Panc1 (cell line): Measurements from ENCODE around the gene KLC1.

ENCODE experiments used
- CTCF ChIP-seq: fragments of 450-650 bp; IDR thresholded peaks from 2 replicates; pipeline ENCODE4 v1.5.1; 2017; ENCODE audit warnings: mild to moderate bottlenecking
- POLR2AphosphoS5 ChIP-seq: IDR thresholded peaks from 2 replicates; pipeline ENCODE4 v1.6.1; 2012; ENCODE audit warnings: mild to moderate bottlenecking, low read depth, low read length, moderate library complexity
- SIN3A ChIP-seq: IDR thresholded peaks from 2 replicates; pipeline ENCODE4 v1.6.1; 2012; ENCODE audit warnings: low read depth, mild to moderate bottlenecking, low read length, moderate library complexity, borderline replicate concordance; ENCODE audit not compliant: insufficient read depth
- TCF7L2 ChIP-seq: IDR thresholded peaks from 2 replicates; pipeline ENCODE4 v1.6.1; 2011; ENCODE audit warnings: mild to moderate bottlenecking, low read depth, low read length, inconsistent platforms
- TF ChIP-seq, protein P1 (sequence below), 2 experiments: IDR thresholded peaks; 2 replicates each; pipeline ENCODE4 v1.6.1; 2011 to 2012; ENCODE audit warnings: low read depth in 2 of 2, control low read depth in 1 of 2, low read length in 1 of 2, mild to moderate bottlenecking in 1 of 2, moderate library complexity in 1 of 2; ENCODE audit not compliant: insufficient read depth in 1 of 2

DNA sequence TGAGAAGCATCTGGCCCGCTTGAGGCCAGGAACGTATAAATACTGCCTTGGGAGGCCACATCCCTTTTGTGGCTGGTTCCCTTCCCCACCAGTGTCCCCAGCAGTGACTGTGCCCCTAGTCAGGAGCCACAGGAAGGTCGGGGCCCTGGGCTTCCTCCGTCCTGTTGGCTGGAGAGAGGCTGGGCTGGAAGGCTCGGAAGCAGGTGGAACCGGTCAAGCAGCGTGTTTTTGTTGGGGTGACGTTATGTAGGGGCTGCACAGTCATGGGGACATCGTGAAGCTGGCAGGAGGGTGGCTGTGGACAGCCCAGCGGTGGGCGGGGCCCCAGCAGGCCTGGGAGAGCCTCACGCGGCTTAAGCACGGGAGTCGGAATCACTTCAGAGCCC, 76.1 kb downstream of the KLC1 start:
- no peak for TF ChIP-seq CTCF
- TF ChIP-seq, protein P1, sequence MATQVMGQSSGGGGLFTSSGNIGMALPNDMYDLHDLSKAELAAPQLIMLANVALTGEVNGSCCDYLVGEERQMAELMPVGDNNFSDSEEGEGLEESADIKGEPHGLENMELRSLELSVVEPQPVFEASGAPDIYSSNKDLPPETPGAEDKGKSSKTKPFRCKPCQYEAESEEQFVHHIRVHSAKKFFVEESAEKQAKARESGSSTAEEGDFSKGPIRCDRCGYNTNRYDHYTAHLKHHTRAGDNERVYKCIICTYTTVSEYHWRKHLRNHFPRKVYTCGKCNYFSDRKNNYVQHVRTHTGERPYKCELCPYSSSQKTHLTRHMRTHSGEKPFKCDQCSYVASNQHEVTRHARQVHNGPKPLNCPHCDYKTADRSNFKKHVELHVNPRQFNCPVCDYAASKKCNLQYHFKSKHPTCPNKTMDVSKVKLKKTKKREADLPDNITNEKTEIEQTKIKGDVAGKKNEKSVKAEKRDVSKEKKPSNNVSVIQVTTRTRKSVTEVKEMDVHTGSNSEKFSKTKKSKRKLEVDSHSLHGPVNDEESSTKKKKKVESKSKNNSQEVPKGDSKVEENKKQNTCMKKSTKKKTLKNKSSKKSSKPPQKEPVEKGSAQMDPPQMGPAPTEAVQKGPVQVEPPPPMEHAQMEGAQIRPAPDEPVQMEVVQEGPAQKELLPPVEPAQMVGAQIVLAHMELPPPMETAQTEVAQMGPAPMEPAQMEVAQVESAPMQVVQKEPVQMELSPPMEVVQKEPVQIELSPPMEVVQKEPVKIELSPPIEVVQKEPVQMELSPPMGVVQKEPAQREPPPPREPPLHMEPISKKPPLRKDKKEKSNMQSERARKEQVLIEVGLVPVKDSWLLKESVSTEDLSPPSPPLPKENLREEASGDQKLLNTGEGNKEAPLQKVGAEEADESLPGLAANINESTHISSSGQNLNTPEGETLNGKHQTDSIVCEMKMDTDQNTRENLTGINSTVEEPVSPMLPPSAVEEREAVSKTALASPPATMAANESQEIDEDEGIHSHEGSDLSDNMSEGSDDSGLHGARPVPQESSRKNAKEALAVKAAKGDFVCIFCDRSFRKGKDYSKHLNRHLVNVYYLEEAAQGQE (IDR thresholded peaks at IDR 0.05; ENCODE audit: insufficient read depth in 1 of 2, low read depth in 2 of 2, low read length in 1 of 2): no peak
- no peak for TF ChIP-seq SIN3A
- no peak for TF ChIP-seq POLR2AphosphoS5
- no peak for TF ChIP-seq TCF7L2
